GM12878 (cell line): ENCODE results near the gene DNMT3A. TPM values are rescaled to one million over a fixed set of nuclear protein-coding genes. Genes with fewer than 3 reads are reported as not detected.

Experiments used
- CBFB ChIP-seq: IDR thresholded peaks from 2 replicates; pipeline ENCODE4 v1.6.1; 2016; ENCODE audit warnings: antibody characterized with exemption, low read depth
- CHD1 ChIP-seq: IDR thresholded peaks from 2 replicates; pipeline ENCODE4 v1.6.1; 2012; ENCODE audit warnings: low read depth, low read length, improper control_type of control experiment
- CHD4 ChIP-seq: fragments of 200-600 bp; sonication (generic); IDR thresholded peaks from 2 replicates; pipeline ENCODE4 v1.6.1; 2016; ENCODE audit warnings: mild to moderate bottlenecking
- CTCF ChIP-seq, 3 experiments: IDR thresholded peaks in 2 of 3; conservative IDR thresholded peaks in 1 of 3; 2 replicates each; pipeline ENCODE4 v1.5.1; 2011; ENCODE audit warnings: low read depth in 3 of 3, low read length in 3 of 3, mild to moderate bottlenecking in 3 of 3, control low read depth in 2 of 3, moderate library complexity in 2 of 3, inconsistent platforms in 1 of 3, mixed read lengths in 1 of 3; ENCODE audit not compliant: control insufficient read depth in 2 of 3, insufficient read depth in 1 of 3; ENCODE audit errors: extremely low read depth in 1 of 3
- FOS ChIP-seq: IDR thresholded peaks from 3 replicates; pipeline ENCODE4 v1.6.1; 2011; ENCODE audit warnings: borderline replicate concordance; ENCODE audit not compliant: insufficient read length; ENCODE audit errors: extremely low read depth
- GATAD2B ChIP-seq: fragments of 450-650 bp; conservative IDR thresholded peaks from 2 replicates; pipeline ENCODE4 v1.6.1; 2017; ENCODE audit warnings: low read depth, mild to moderate bottlenecking, moderate library complexity
- IRF3 ChIP-seq: fragments of 450-650 bp; IDR thresholded peaks from 2 replicates; pipeline ENCODE4 v1.6.1; 2014; ENCODE audit warnings: mild to moderate bottlenecking
- KLF5 ChIP-seq: fragments of 450-650 bp; IDR thresholded peaks from 2 replicates; pipeline ENCODE4 v1.6.1; 2014; ENCODE audit warnings: mild to moderate bottlenecking; ENCODE audit not compliant: partially characterized antibody
- MEF2B ChIP-seq: fragments of 450-650 bp; IDR thresholded peaks from 2 replicates; pipeline ENCODE4 v1.6.1; 2018; ENCODE audit warnings: mild to moderate bottlenecking, moderate library complexity; ENCODE audit not compliant: partially characterized antibody, poor library complexity, severe bottlenecking
- RB1 ChIP-seq: fragments of 450-650 bp; formaldehyde crosslinking; IDR thresholded peaks from 2 replicates; pipeline ENCODE4 v1.6.1; 2017; ENCODE audit warnings: mild to moderate bottlenecking, borderline replicate concordance
- RUNX3 ChIP-seq: IDR thresholded peaks from 2 replicates; pipeline ENCODE4 v1.6.1; 2012; ENCODE audit warnings: low read length, inconsistent platforms
- SMAD5 ChIP-seq: IDR thresholded peaks from 2 replicates; pipeline ENCODE4 v1.6.1; 2016; ENCODE audit warnings: antibody characterized with exemption, low read depth
- SPI1 ChIP-seq: IDR thresholded peaks from 2 replicates; pipeline ENCODE4 v1.6.1; 2011; ENCODE audit warnings: low read depth, mild to moderate bottlenecking, low read length, moderate library complexity, borderline replicate concordance; ENCODE audit not compliant: insufficient read depth
- TAF1 ChIP-seq: IDR thresholded peaks from 2 replicates; pipeline ENCODE4 v1.6.1; 2011; ENCODE audit warnings: mild to moderate bottlenecking, low read depth, low read length, borderline replicate concordance
- ZBTB4 ChIP-seq: fragments of 450-650 bp; formaldehyde crosslinking; IDR thresholded peaks from 2 replicates; pipeline ENCODE4 v1.4.0; 2022; ENCODE audit warnings: mild to moderate bottlenecking, moderate library complexity
- ZBTB40 ChIP-seq: fragments of 450-650 bp; IDR thresholded peaks from 2 replicates; pipeline ENCODE4 v1.6.1; 2016; ENCODE audit warnings: mild to moderate bottlenecking, moderate library complexity, borderline replicate concordance
- ZNF217 ChIP-seq: fragments of 450-650 bp; IDR thresholded peaks from 2 replicates; pipeline ENCODE4 v1.6.1; 2017; ENCODE audit warnings: antibody characterized with exemption, mild to moderate bottlenecking
- ZNF384 ChIP-seq: IDR thresholded peaks from 2 replicates; pipeline ENCODE4 v1.6.1; 2012; ENCODE audit warnings: low read depth, mild to moderate bottlenecking, low read length, improper control_type of control experiment, borderline replicate concordance
- ZNF622 ChIP-seq: fragments of 450-650 bp; IDR thresholded peaks from 2 replicates; pipeline ENCODE4 v1.6.1; 2017; ENCODE audit warnings: mild to moderate bottlenecking, inconsistent platforms
- polyA plus RNA-seq, 11 experiments: library from polyadenylated mRNA; depleted of rRNA in 4 of 11; unstranded in 6 of 11; stranded (reverse) in 5 of 11; fragments of >200 nt; fragmentation: Nextera tagmentation in 4 of 11; fragmentation: Illumina TruSeq in 1 of 11; extraction: Ambion mirVana in 4 of 11; extraction: Trizol in 1 of 11; gene quantifications; 1 replicate in 1 of 11; 2 replicates in 10 of 11; pipeline versions ENCODE4 v1.2.1 to v1.2.3, GENCODE V29; 2011 to 2016; ENCODE audit warnings: inconsistent platforms in 2 of 11, missing spikeins in 2 of 11, low read depth in 1 of 11
- total RNA-seq, 4 experiments: library from RNA; depleted of rRNA in 3 of 4; stranded (reverse); fragments of >200 nt in 3 of 4; fragmentation: Illumina TruSeq in 1 of 4; extraction: Trizol in 1 of 4; gene quantifications; 2 replicates each; pipeline versions ENCODE4 v1.2.1 to v1.2.3, GENCODE V29; 2013 to 2021

Gene DNMT3A
- total and polyA plus RNA-seq, 10 of the 15 experiments (the other 5 are each of a cell fraction or from before 2014, with no cell fraction given), result 7.4 to 51.6 (median 17.4) TPM

GRCh38 chr2:25314514-25315315 lies 27.0 kb downstream of the DNMT3A start (continued):
- no peak for TF ChIP-seq ZBTB4 (CRISPR knock-in tag)
- TF ChIP-seq TAF1, result peak; percentile 67; the same call in 1 of the 2 replicates
- TF ChIP-seq IRF3, result no peak
- TF ChIP-seq FOS, result no peak
- no peak for TF ChIP-seq KLF5
- TF ChIP-seq CBFB, result peak; percentile 49; the same call in 1 of the 2 replicates
- TF ChIP-seq ZNF384, result no peak
- TF ChIP-seq ZNF217, result no peak
- no peak for TF ChIP-seq ZNF622
- no peak for TF ChIP-seq SMAD5
- no peak for TF ChIP-seq RB1
- TF ChIP-seq CTCF (IDR thresholded peaks at IDR 0.05 in 2 of 3, conservative IDR thresholded peaks at IDR 0.05 in 1 of 3; ENCODE audit: control insufficient read depth in 2 of 3, extremely low read depth in 1 of 3, insufficient read depth in 1 of 3, low read depth in 3 of 3, low read length in 3 of 3), result no peak
- 0 out of 2 replicates have a peak, but pooled peaks have one; percentile 31 for TF ChIP-seq RUNX3
- TF ChIP-seq CHD4, result no peak
- peak; percentile 35 for TF ChIP-seq MEF2B
- TF ChIP-seq ZBTB40, result peak; percentile 53; the same call in 1 of the 2 replicates
- TF ChIP-seq SPI1, result peak; percentile 42; the same call in 1 of the 2 replicates
- TF ChIP-seq CHD1, result no peak
- no peak for TF ChIP-seq GATAD2B
